Tibial artery (tissue), 4 donors: ENCODE data around the gene MIER1.
"Not testable (repeated sequence)": the region's sequence is repeated elsewhere in the genome, so short reads cannot be mapped to it uniquely, and the experiment has no call there.

Experiments used
- DNase-seq, 2 donors: peaks; one replicate each; pipeline ENCODE4 v3.0.0-alpha.2; 2019
- H3K27ac ChIP-seq, 2 donors: fragments of 200-600 bp; sonication (generic) in 1 of 2; 1 replicate in 1 of 2; 2 replicates in 1 of 2; pipeline ENCODE4 v1.5.1; 2018 to 2019; ENCODE audit warnings: mild to moderate bottlenecking in 1 of 2
- H3K27me3 ChIP-seq, 2 donors: fragments of 200-600 bp; sonication (generic) in 1 of 2; one replicate each; pipeline versions ENCODE4 v1.5.1 to v1.6.0; 2016 to 2019
- H3K36me3 ChIP-seq, 3 donors: fragments of 200-600 bp; sonication (generic) in 2 of 3; one replicate each; pipeline ENCODE4 v1.5.1; 2016 to 2019; ENCODE audit warnings: mild to moderate bottlenecking in 2 of 3
- H3K4me1 ChIP-seq, 4 donors: fragments of 200-600 bp; sonication (generic) in 2 of 4; 1 replicate in 3 of 4; 2 replicates in 1 of 4; pipeline ENCODE4 v1.5.1; 2016 to 2019
- H3K4me3 ChIP-seq, 2 donors: fragments of 200-600 bp; sonication (generic) in 1 of 2; 1 replicate in 1 of 2; 2 replicates in 1 of 2; pipeline ENCODE4 v1.5.1; 2018 to 2019; ENCODE audit warnings: mild to moderate bottlenecking in 2 of 2
- H3K9me3 ChIP-seq, 3 donors: fragments of 200-600 bp; sonication (generic) in 1 of 3; one replicate each; pipeline ENCODE4 v1.5.1; 2016 to 2019
- intact Hi-C: fragments of 100-400 bp; cut with DNase I; formaldehyde crosslinking; loops from one replicate; pipeline ENCODE4 v1.15.0; 2023; ENCODE audit warnings: low total_unique reads
- TF ChIP-seq, protein P1 (sequence below), 2 experiments: fragments of 200-600 bp in 1 of 2; fragments of 450-650 bp in 1 of 2; IDR thresholded peaks; one replicate each; pipeline ENCODE4 v1.5.1; 2017 to 2019; ENCODE audit warnings: antibody characterized with exemption in 2 of 2, mild to moderate bottlenecking in 1 of 2, moderate library complexity in 1 of 2

Gene MIER1

DNA sequence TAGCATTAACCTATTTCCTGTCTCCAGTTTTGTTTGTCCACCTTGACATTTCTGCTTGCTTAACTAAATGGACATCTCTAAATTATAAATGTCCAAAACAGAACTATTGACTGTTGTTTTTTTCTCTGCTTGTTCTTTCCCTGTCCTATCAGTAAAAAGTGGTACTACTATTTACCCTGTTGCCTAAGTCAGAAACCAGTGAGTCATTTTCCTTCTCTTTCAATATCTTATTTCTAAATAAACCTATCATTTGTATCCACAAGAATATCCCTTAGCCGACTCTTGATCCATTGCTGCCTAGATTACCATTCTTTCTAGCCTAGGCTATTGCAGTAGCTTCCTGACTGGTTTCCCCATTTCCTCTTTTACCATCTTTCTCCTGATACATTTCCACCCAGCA is 22.5 kb downstream of the MIER1 start:
- TF ChIP-seq, protein P1, sequence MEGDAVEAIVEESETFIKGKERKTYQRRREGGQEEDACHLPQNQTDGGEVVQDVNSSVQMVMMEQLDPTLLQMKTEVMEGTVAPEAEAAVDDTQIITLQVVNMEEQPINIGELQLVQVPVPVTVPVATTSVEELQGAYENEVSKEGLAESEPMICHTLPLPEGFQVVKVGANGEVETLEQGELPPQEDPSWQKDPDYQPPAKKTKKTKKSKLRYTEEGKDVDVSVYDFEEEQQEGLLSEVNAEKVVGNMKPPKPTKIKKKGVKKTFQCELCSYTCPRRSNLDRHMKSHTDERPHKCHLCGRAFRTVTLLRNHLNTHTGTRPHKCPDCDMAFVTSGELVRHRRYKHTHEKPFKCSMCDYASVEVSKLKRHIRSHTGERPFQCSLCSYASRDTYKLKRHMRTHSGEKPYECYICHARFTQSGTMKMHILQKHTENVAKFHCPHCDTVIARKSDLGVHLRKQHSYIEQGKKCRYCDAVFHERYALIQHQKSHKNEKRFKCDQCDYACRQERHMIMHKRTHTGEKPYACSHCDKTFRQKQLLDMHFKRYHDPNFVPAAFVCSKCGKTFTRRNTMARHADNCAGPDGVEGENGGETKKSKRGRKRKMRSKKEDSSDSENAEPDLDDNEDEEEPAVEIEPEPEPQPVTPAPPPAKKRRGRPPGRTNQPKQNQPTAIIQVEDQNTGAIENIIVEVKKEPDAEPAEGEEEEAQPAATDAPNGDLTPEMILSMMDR (IDR thresholded peaks at IDR 0.05) = no peak
- H3K36me3 ChIP-seq = peaks cover 22 to 41% (median 22%) of the 10 kb centered on the region in 3 donors
- intact Hi-C loops = no loop called here
- no peak for DNase-seq
- no peaks in the 10 kb centered on the region for H3K9me3 ChIP-seq
- no peak overlapping the region for H3K4me3 ChIP-seq
- peak overlapping the region; percentile 0 to 74 for H3K27ac ChIP-seq
- no peaks in the 10 kb centered on the region for H3K27me3 ChIP-seq
- H3K4me1 ChIP-seq = peaks cover 0 to 36% (median 16%) of the 10 kb centered on the region in 4 donors

DNA sequence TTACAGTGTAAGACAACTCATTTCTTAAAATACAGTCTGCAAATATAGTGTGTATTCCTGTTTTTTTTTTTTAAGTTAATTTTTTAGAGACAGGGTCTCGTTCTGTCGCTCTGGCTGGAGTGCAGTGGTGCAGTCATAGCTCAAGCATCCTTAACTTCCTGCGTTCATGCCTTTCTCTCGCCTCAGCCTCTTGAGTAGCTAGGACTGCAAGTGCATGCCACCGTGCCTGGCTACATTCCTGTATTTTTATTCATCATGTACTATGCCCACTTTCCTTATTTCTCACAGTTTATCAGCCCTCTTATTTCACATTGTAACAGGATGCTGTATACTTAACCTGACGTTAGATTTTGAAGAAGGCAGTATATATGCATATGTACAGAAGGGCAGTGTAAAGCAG is 26.7 kb downstream of the MIER1 start:
- Histone ChIP-seq H3K27me3 (no peaks in the 10 kb centered on the region), H3K4me3 (no peak overlapping the region), H3K4me1 (peaks cover 0 to 19% (median 2%) of the 10 kb centered on the region in 4 donors), H3K27ac (no peak overlapping the region), H3K9me3 (no peaks in the 10 kb centered on the region), H3K36me3 (peaks cover 21 to 46% (median 33%) of the 10 kb centered on the region in 3 donors)
- TF ChIP-seq, protein P1 (IDR thresholded peaks at IDR 0.05) = no peak
- no peak for DNase-seq
- intact Hi-C loops = no loop called here

DNA sequence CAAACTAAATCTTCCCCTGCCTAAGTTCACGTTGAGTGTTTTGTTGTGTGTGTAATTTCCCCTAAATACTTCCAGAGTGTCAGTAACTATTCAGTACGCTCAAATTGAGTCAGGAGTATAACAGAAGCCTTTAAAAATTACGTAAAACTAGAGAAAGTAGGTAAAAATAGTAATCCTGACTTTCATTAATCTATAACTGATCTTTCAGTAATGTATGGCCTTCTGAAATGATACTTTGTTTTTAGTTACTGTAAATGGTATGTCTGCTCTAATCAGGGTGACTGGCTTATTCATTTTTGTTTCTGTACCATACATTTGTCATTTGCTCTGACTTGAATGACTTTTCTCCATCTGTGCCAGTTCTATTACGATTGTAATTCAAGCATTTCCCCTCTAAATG is 29.4 kb downstream of the MIER1 start:
- no peaks in the 10 kb centered on the region for H3K27me3 ChIP-seq
- H3K4me3 ChIP-seq = no peak overlapping the region
- H3K9me3 ChIP-seq = no peaks in the 10 kb centered on the region
- peaks cover 0 to 7% (median 0%) of the 10 kb centered on the region in 4 donors for H3K4me1 ChIP-seq
- no peak overlapping the region for H3K27ac ChIP-seq
- TF ChIP-seq, protein P1 (IDR thresholded peaks at IDR 0.05) = no peak
- peaks cover 10 to 37% (median 33%) of the 10 kb centered on the region in 3 donors for H3K36me3 ChIP-seq
- DNase-seq = no peak
- intact Hi-C loops = no loop called here

GRCh38 chr1:66957938-66958337 is 33.1 kb downstream of the MIER1 start:
- no peaks in the 10 kb centered on the region for H3K27me3 ChIP-seq
- intact Hi-C loops = no loop called here
- H3K36me3 ChIP-seq = peaks cover 38 to 51% (median 38%) of the 10 kb centered on the region in 3 donors

GRCh38 chr1:66966188-66966873 is 41.5 kb downstream of the MIER1 start:
- H3K4me3 ChIP-seq, H3K9me3 ChIP-seq, DNase-seq, H3K4me1 ChIP-seq, H3K27me3 ChIP-seq, intact Hi-C loops, H3K27ac ChIP-seq: not testable (repeated sequence)
- peaks cover 62 to 78% (median 63%) of the 10 kb centered on the region in 3 donors for H3K36me3 ChIP-seq

More at GRCh38 chr1:66957938-66958337, 33.1 kb downstream of the MIER1 start:
- Histone ChIP-seq H3K4me3 (no peak overlapping the region), H3K27ac (no peak overlapping the region), H3K9me3 (no peaks in the 10 kb centered on the region), H3K4me1 (peaks cover 0 to 7% (median 0%) of the 10 kb centered on the region in 4 donors)
- no peak for DNase-seq
- TF ChIP-seq, protein P1 (IDR thresholded peaks at IDR 0.05) = no peak

- Histone ChIP-seq H3K27ac (no peak overlapping the region), H3K36me3 (peaks cover 58 to 72% (median 62%) of the 10 kb centered on the region in 3 donors), H3K27me3 (no peaks in the 10 kb centered on the region), H3K9me3 (peaks cover 0 to 3% (median 0%) of the 10 kb centered on the region in 3 donors), H3K4me3 (no peak overlapping the region), H3K4me1 (no peaks in the 10 kb centered on the region)
- intact Hi-C loops = no loop called here
- no peak for DNase-seq
- TF ChIP-seq, protein P1 (IDR thresholded peaks at IDR 0.05) = no peak
Measured at GRCh38 chr1:66968574-66968973, 43.8 kb downstream of the MIER1 start.
